Measurements from ENCODE around the gene MCRIP2.

Gene MCRIP2

GRCh38 chr16:616733-617586 is 24.7 kb upstream of the MCRIP2 start:
- DNase-seq (ENCODE audit: low spot score), result no peak

GRCh38 chr16:617855-618254 is 23.8 kb upstream of the MCRIP2 start:
- DNase-seq (ENCODE audit: low spot score), result no peak

- DNase-seq (ENCODE audit: low spot score), result no peak
Measured at GRCh38 chr16:619476-620100, 22.0 kb upstream of the MCRIP2 start.

GRCh38 chr16:620700-621525 is 20.7 kb upstream of the MCRIP2 start:
- DNase-seq (ENCODE audit: low spot score), result no peak

- DNase-seq (ENCODE audit: low spot score), result no peak
Measured at GRCh38 chr16:621526-622105, 20.0 kb upstream of the MCRIP2 start.

- no peak for DNase-seq (ENCODE audit: low spot score)
Measured at GRCh38 chr16:622920-623280, 18.7 kb upstream of the MCRIP2 start.

GRCh38 chr16:624526-625070 is 17.0 kb upstream of the MCRIP2 start:
- DNase-seq (ENCODE audit: low spot score), result no peak

GRCh38 chr16:625117-625976 is 16.3 kb upstream of the MCRIP2 start:
- DNase-seq (ENCODE audit: low spot score), result no peak

- no peak for DNase-seq (ENCODE audit: low spot score)
Measured at GRCh38 chr16:625977-626765, 15.5 kb upstream of the MCRIP2 start.

- no peak for DNase-seq (ENCODE audit: low spot score)
Measured at GRCh38 chr16:626787-627453, 14.7 kb upstream of the MCRIP2 start.

GRCh38 chr16:627454-628239 is 14.0 kb upstream of the MCRIP2 start:
- DNase-seq (ENCODE audit: low spot score), result no peak

- DNase-seq (ENCODE audit: low spot score), result no peak
Measured at GRCh38 chr16:628321-629061, 13.1 kb upstream of the MCRIP2 start.

- DNase-seq (ENCODE audit: low spot score), result no peak
Measured at GRCh38 chr16:629185-629832, 12.3 kb upstream of the MCRIP2 start.

GRCh38 chr16:629833-630248 is 11.8 kb upstream of the MCRIP2 start:
- DNase-seq (ENCODE audit: low spot score), result no peak

- DNase-seq (ENCODE audit: low spot score), result no peak
Measured at GRCh38 chr16:630249-630814, 11.3 kb upstream of the MCRIP2 start.

GRCh38 chr16:630815-631405 is 10.7 kb upstream of the MCRIP2 start, which contains the start of gene WFIKKN1:
WFIKKN1 (plus strand) TSS chr16:630985; CDS start chr16:631254, 269 bp downstream.
- DNase-seq (ENCODE audit: low spot score), result no peak

Data from LoVo (cell line).